Ovary (tissue), 9 donors: Measurements from ENCODE around the gene PHLDB3. TPM values are rescaled to one million over a fixed set of nuclear protein-coding genes. Genes with fewer than 3 reads are reported as not detected.

Source experiments
- DNase-seq, 5 donors: peaks; one replicate each; pipeline ENCODE4 v3.0.0-alpha.2; 2019 to 2020
- H3K27ac ChIP-seq, 2 donors: fragments of 200-600 bp; one replicate each; pipeline versions ENCODE4 v1.5.1 to v1.8.0; 2019 to 2022
- H3K27me3 ChIP-seq: fragments of 200-600 bp; one replicate; pipeline ENCODE4 v1.8.0; 2022
- H3K36me3 ChIP-seq: fragments of 200-600 bp; sonication (generic); one replicate; pipeline ENCODE4 v1.5.1; 2019
- H3K4me1 ChIP-seq: one replicate; pipeline ENCODE4 v1.8.1; 2013; ENCODE audit warnings: mild to moderate bottlenecking, moderate library complexity; ENCODE audit not compliant: insufficient read depth
- H3K4me3 ChIP-seq: fragments of 200-600 bp; sonication (generic); one replicate; pipeline ENCODE4 v1.5.1; 2017
- H3K9me3 ChIP-seq, 2 donors: fragments of 200-600 bp in 1 of 2; sonication (generic) in 1 of 2; one replicate each; pipeline versions ENCODE4 v1.5.1 to v1.8.1; 2013 to 2019; ENCODE audit warnings: mild to moderate bottlenecking in 1 of 2, moderate library complexity in 1 of 2
- EP300 ChIP-seq: sonication (generic); formaldehyde crosslinking; IDR thresholded peaks from one replicate; pipeline ENCODE4 v1.6.1; 2017; ENCODE audit warnings: antibody characterized with exemption
- POLR2A ChIP-seq: fragments of 450-650 bp; IDR thresholded peaks from one replicate; pipeline ENCODE4 v1.6.1; 2017; ENCODE audit warnings: antibody characterized with exemption, mild to moderate bottlenecking, moderate library complexity
- WGBS, 3 donors: extraction: QIAGEN DNeasy Blood & Tissue Kit in 1 of 3; methylation state at CpG; one replicate each; pipeline versions ENCODE4 v1.1.5 to v1.1.7; 2013 to 2017; 5-methylcytosine and 5-hydroxymethylcytosine counted together
- intact Hi-C, 4 donors: fragments of 100-400 bp; cut with DNase I; formaldehyde crosslinking; loops; one replicate each; pipeline versions ENCODE4 v1.11.0 to v1.15.1; 2022 to 2023
- polyA plus RNA-seq, 2 donors: library from polyadenylated mRNA; stranded (reverse); fragments of 200-250 nt in 1 of 2; fragments of 350-450 nt in 1 of 2; fragmentation: Illumina TruSeq in 1 of 2; extraction: RNeasy Lipid Tissue Mini Kit (QIAGEN cat#74804) in 1 of 2; gene quantifications; one replicate each; pipeline ENCODE4 v1.2.3, GENCODE V29; 2013 to 2014
- total RNA-seq, 7 donors: library from RNA; depleted of rRNA in 2 of 7; stranded (reverse); fragments of >200 nt in 2 of 7; fragmentation: NEBNext Ultra II Directional in 3 of 7; extraction: Animal tissue kit (Norgen Biotek cat#: 25700) in 3 of 7; gene quantifications; one replicate each; pipeline versions ENCODE4 v1.1.0 to v1.2.4, GENCODE V29; 2016 to 2023
- TF ChIP-seq, protein P1 (sequence below), 3 donors: fragments of 450-650 bp in 2 of 3; fragments of 200-600 bp in 1 of 3; IDR thresholded peaks; one replicate each; pipeline versions ENCODE4 v1.5.1 to v1.8.0; 2016 to 2022; ENCODE audit warnings: antibody characterized with exemption in 3 of 3, mild to moderate bottlenecking in 1 of 3
- donor health status: DM: no; HTN: no; CAD: no; lungs with moderate emphysema.
- donor health status: DM: no; HTN: no; CAD: no.
- donor health status: Bipolar disorder and iron deficiency.
- donor health status: DM: yes; HTN: yes; CAD: no.
- donor health status: DM: no; HTN: no; CAD: no.
- donor health status: DM: yes; HTN: yes; CAD: no.

PHLDB3 gene
- total and polyA plus RNA-seq, 9 donors, result 1.4 to 29.7 (median 20.6) TPM

DNA sequence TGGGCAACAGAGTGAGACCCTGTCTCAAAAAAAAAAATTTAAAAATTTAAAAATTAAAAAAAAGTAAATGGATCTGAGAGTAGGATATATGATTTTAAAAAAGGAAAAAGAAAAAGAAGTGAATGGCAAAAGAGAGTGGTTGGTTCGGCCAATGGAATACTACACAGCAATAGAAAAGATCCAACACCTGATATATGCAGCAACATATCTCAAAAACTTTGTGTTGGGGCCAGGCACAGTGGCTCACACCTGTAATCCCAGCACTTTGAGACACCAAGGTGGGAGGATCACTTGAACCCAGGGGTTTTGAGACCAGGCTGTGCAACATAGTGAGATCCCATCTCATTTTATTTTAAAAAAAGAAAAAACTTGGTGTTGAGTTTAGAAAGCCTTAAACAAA, 37.8 kb downstream of the PHLDB3 start:
- 96 to 100% (median 97%) methylated on average over 1 of the region's 1 CpG for WGBS, 3 donors

GRCh38 chr19:43465468-43466120, 39.0 kb downstream of the PHLDB3 start, which contains the start of gene LYPD3:
TSS of gene LYPD3 (minus strand) at chr19:43465608. CDS start at chr19:43465571, 37 bp downstream.
- H3K9me3 ChIP-seq, result no peaks in the 10 kb centered on the region
- intact Hi-C loops, result no loop called here

More for the DNA sequence above, 37.8 kb downstream of the PHLDB3 start:
- Histone ChIP-seq H3K4me3 (no peak overlapping the region), H3K9me3 (no peaks in the 10 kb centered on the region), H3K4me1 (no peaks in the 10 kb centered on the region), H3K27ac (no peak overlapping the region), H3K36me3 (no peaks in the 10 kb centered on the region), H3K27me3 (no peaks in the 10 kb centered on the region)
- TF ChIP-seq, protein P1, sequence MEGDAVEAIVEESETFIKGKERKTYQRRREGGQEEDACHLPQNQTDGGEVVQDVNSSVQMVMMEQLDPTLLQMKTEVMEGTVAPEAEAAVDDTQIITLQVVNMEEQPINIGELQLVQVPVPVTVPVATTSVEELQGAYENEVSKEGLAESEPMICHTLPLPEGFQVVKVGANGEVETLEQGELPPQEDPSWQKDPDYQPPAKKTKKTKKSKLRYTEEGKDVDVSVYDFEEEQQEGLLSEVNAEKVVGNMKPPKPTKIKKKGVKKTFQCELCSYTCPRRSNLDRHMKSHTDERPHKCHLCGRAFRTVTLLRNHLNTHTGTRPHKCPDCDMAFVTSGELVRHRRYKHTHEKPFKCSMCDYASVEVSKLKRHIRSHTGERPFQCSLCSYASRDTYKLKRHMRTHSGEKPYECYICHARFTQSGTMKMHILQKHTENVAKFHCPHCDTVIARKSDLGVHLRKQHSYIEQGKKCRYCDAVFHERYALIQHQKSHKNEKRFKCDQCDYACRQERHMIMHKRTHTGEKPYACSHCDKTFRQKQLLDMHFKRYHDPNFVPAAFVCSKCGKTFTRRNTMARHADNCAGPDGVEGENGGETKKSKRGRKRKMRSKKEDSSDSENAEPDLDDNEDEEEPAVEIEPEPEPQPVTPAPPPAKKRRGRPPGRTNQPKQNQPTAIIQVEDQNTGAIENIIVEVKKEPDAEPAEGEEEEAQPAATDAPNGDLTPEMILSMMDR (IDR thresholded peaks at IDR 0.05), result no peak
- TF ChIP-seq EP300, result no peak
- no peak for TF ChIP-seq POLR2A
- intact Hi-C loops, result no loop called here
- no peak for DNase-seq

DNA sequence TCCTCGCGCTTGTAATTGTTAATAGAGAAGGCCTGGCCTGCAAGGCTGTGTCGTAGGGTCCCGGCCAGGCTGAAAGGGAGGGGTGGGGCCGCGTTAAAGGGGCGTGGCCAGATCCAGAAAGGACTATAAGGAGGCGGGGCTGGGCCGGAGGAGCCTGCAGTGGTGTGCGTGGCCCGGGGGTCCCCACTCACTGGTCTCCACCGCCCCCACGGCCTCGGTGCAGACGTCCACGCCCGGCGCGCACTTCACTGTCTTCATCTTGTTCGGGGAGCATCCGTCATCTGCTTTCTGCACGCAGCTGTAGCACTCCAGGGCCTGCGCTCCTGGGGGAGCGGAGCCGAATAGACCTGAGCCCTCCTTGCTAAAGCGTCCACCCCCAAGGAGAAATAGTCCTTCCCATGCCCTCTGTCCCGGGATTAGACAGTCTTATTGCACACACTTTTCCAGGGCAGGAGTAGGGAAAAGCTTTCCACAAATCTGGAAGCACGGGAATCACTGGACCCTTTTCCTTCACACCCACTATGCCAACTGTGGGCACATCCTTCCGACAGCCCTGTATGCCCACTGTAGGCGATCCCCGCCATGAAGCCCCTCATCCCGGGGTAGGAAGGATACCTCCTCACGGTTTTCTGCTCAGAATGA, 40.3 kb downstream of the PHLDB3 start:
- intact Hi-C loops, result loop anchor here in 2 of 4 donors (5.0 kb wide), 3 partner anchors 38 to 63 kb away; partner anchors contain the start of genes ETHE1 (in 1 of the 2) and PHLDB3 (in 1 of the 2)
- Histone ChIP-seq H3K36me3 (no peaks in the 10 kb centered on the region), H3K4me3 (peak overlapping the region; percentile 61), H3K9me3 (no peaks in the 10 kb centered on the region), H3K4me1 (no peaks in the 10 kb centered on the region), H3K27me3 (no peaks in the 10 kb centered on the region), H3K27ac (peak overlapping the region; percentile 78 to 92)
- TF ChIP-seq, protein P1 (IDR thresholded peaks at IDR 0.05), result no peak
- DNase-seq, result peak; percentile 81 to 89 (median 88)
- 6 to 11% (median 11%) methylated on average over 33 of the region's 33 CpGs for WGBS, 3 donors

More at GRCh38 chr19:43465468-43466120, 39.0 kb downstream of the PHLDB3 start, which contains the start of gene LYPD3:
- no peaks in the 10 kb centered on the region for H3K27me3 ChIP-seq
- H3K4me1 ChIP-seq, result no peaks in the 10 kb centered on the region
- 22 to 32% (median 31%) methylated on average over 24 of the region's 24 CpGs for WGBS, 3 donors
- TF ChIP-seq EP300, result no peak
- no peak for TF ChIP-seq POLR2A
- TF ChIP-seq, protein P1 (IDR thresholded peaks at IDR 0.05), result no peak
- H3K4me3 ChIP-seq, result peak within 1 kb of the TSS; percentile 61
- DNase-seq, result peak; percentile 36 to 68 (median 57)
- no peaks in the 10 kb centered on the region for H3K36me3 ChIP-seq
- H3K27ac ChIP-seq, result peak within 1 kb of the TSS in 1 of 2 donors; percentile 92

DNA sequence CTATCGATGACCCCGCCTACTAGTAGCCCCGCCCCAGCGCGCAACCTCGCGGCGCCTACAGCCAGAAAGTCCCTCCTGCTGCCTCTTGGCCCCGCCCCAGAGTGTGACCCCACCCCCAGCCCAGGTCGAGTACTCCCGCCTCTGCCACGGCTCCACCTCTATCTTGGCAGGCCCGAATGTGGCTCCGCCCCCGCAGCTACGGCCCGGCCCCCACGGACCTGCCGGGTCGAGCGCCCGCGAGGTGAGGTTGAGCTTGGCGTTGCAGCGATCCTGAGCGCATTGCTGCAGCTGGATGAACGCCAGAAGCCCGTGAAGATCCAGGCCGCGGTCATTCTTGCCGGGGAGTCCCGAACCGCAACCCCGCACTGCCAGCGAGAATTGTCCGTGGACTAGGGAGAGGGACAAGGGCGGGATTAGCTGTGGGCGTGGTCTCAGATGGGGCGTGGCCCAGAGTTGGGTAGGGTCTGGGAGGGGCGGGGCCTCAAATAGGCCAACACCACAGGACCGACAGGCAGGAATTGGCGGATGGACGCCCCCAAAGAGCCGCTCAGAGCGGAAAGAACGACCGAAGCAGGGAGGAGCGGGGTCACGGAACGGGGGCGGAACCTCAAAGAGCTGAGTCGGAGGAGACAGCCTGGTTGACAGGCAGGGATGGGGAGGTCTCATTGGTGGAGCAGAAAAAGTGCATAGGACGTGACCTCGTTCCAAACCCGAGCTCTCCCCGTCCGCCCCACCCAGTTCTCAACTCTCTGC, 41.0 kb downstream of the PHLDB3 start:
- peak; percentile 97 to 99 (median 98) for DNase-seq
- H3K9me3 ChIP-seq, result no peaks in the 10 kb centered on the region
- TF ChIP-seq POLR2A (no peak), EP300 (no peak)
- TF ChIP-seq, protein P1 (IDR thresholded peaks at IDR 0.05), result no peak
- H3K27ac ChIP-seq, result peak overlapping the region; percentile 78 to 92
- no peaks in the 10 kb centered on the region for H3K4me1 ChIP-seq
- H3K4me3 ChIP-seq, result peak overlapping the region; percentile 61
- H3K36me3 ChIP-seq, result no peaks in the 10 kb centered on the region
- intact Hi-C loops, result loop anchor here in 2 of 4 donors (5.0 kb wide), 3 partner anchors 39 to 64 kb away; partner anchors contain the start of genes ETHE1 (in 1 of the 2) and PHLDB3 (in 1 of the 2)
- H3K27me3 ChIP-seq, result no peaks in the 10 kb centered on the region
- 0 to 1% (median 0%) methylated on average over 49 to 57 of the region's 57 CpGs for WGBS, 3 donors
